Upper lobe of left lung (tissue), 6 donors: Measurements from ENCODE around the gene PTPRG. TPM values are rescaled to one million over a fixed set of nuclear protein-coding genes. Genes with fewer than 3 reads are reported as not detected.

ENCODE experiments used
- ATAC-seq, 2 donors: fragments of 200-7000 bp; cut with Tn5 transposase; one replicate each; pipeline ENCODE4 v1.9.1; 2022; ENCODE audit warnings: mild to moderate bottlenecking in 2 of 2, moderate library complexity in 2 of 2; ENCODE audit not compliant: low FRiP score in 2 of 2
- DNase-seq, 2 donors: peaks; one replicate each; pipeline ENCODE4 v3.0.0-alpha.2; 2019 to 2020
- H3K27ac ChIP-seq, 4 donors: fragments of 200-600 bp; sonication (generic); one replicate each; pipeline ENCODE4 v1.5.1; 2016 to 2019
- H3K27me3 ChIP-seq, 4 donors: fragments of 200-600 bp; sonication (generic); one replicate each; pipeline ENCODE4 v1.5.1; 2017 to 2019
- H3K36me3 ChIP-seq, 4 donors: fragments of 200-600 bp; sonication (generic); one replicate each; pipeline ENCODE4 v1.5.1; 2016 to 2019
- H3K4me1 ChIP-seq, 4 donors: fragments of 200-600 bp; sonication (generic); one replicate each; pipeline ENCODE4 v1.5.1; 2018 to 2019
- H3K4me3 ChIP-seq, 4 donors: fragments of 200-600 bp; sonication (generic); one replicate each; pipeline ENCODE4 v1.5.1; 2017 to 2019; ENCODE audit warnings: mild to moderate bottlenecking in 2 of 4, moderate library complexity in 1 of 4
- H3K9me3 ChIP-seq, 4 donors: fragments of 200-600 bp; sonication (generic); one replicate each; pipeline ENCODE4 v1.5.1; 2018 to 2019
- CTCF ChIP-seq, 6 experiments: fragments of 450-650 bp in 4 of 6; fragments of 200-600 bp in 2 of 6; sonication (generic) in 2 of 6; IDR thresholded peaks; one replicate each; pipeline ENCODE4 v1.5.1; 2016 to 2019; ENCODE audit warnings: antibody characterized with exemption in 6 of 6
- EP300 ChIP-seq, 4 donors: sonication (generic); formaldehyde crosslinking; IDR thresholded peaks; one replicate each; pipeline ENCODE4 v1.5.1; 2017; ENCODE audit warnings: antibody characterized with exemption in 4 of 4, control low read depth in 2 of 4
- POLR2A ChIP-seq, 4 donors: fragments of 450-650 bp; IDR thresholded peaks; one replicate each; pipeline ENCODE4 v1.5.1; 2016 to 2017; ENCODE audit warnings: antibody characterized with exemption in 4 of 4, mild to moderate bottlenecking in 2 of 4
- POLR2AphosphoS5 ChIP-seq, 2 donors: sonication (generic); formaldehyde crosslinking; IDR thresholded peaks; one replicate each; pipeline ENCODE4 v1.5.1; 2017; ENCODE audit warnings: antibody characterized with exemption in 2 of 2
- WGBS, 2 donors: methylation state at CpG; one replicate each; pipeline ENCODE4 v1.1.5; 2017 to 2018; 5-methylcytosine and 5-hydroxymethylcytosine counted together
- total RNA-seq, 6 donors: library from RNA; depleted of rRNA in 4 of 6; stranded (reverse); fragments of >200 nt in 4 of 6; gene quantifications; one replicate each; pipeline versions ENCODE4 v1.1.0 to v1.2.1, GENCODE V29; 2016 to 2021
- donor health status: DM: no; HTN: no; CAD: no; lungs with moderate emphysema.
- donor health status: DM: no; HTN: yes; CAD: no; lungs with severe emphysema.

Gene PTPRG
- total RNA-seq, 6 donors from 2014 or later: 58.7 to 101 (median 68.8) TPM

GRCh38 chr3:61562042-61562720, 810 bp downstream of the PTPRG start:
- Histone ChIP-seq H3K27ac (peak overlapping the region; percentile 85 to 97 (median 95)), H3K4me3 (peak overlapping the region; percentile 65 to 84 (median 80)), H3K4me1 (peaks cover 13 to 61% (median 19%) of the 10 kb centered on the region in 4 donors), H3K27me3 (peaks cover 0 to 8% (median 0%) of the 10 kb centered on the region in 4 donors), H3K9me3 (peaks cover 0 to 4% (median 0%) of the 10 kb centered on the region in 4 donors), H3K36me3 (no peaks in the 10 kb centered on the region)
- TF ChIP-seq POLR2A (IDR thresholded peaks at IDR 0.05): no peak
- TF ChIP-seq EP300 (IDR thresholded peaks at IDR 0.05): no peak
- no peak for TF ChIP-seq CTCF (IDR thresholded peaks at IDR 0.05)
- TF ChIP-seq POLR2AphosphoS5 (IDR thresholded peaks at IDR 0.05): peak in 1 of 2 donors; percentile 8
- 0 to 2% methylated on average over 10 to 48 of the region's 65 CpGs for WGBS, 2 donors
- DNase-seq (peak in 1 of 2 donors; percentile 86), ATAC-seq (no peak)

GRCh38 chr3:61562721-61563312, 1.4 kb downstream of the PTPRG start:
- H3K27ac ChIP-seq: peak overlapping the region; percentile 85 to 97 (median 95)
- ATAC-seq (peak in 1 of 2 donors; percentile 14), DNase-seq (peak in 1 of 2 donors; percentile 83)
- H3K9me3 ChIP-seq: peaks cover 0 to 4% (median 0%) of the 10 kb centered on the region in 4 donors
- WGBS, 2 donors: 1% methylated on average over 12 to 34 of the region's 44 CpGs
- no peaks in the 10 kb centered on the region for H3K36me3 ChIP-seq
- TF ChIP-seq EP300 (IDR thresholded peaks at IDR 0.05) (no peak), CTCF (IDR thresholded peaks at IDR 0.05) (no peak), POLR2A (IDR thresholded peaks at IDR 0.05) (no peak), POLR2AphosphoS5 (IDR thresholded peaks at IDR 0.05) (no peak)
- H3K27me3 ChIP-seq: peaks cover 0 to 8% (median 0%) of the 10 kb centered on the region in 4 donors
- peaks cover 13 to 61% (median 19%) of the 10 kb centered on the region in 4 donors for H3K4me1 ChIP-seq
- H3K4me3 ChIP-seq: peak overlapping the region; percentile 65 to 84 (median 80)

GRCh38 chr3:61563313-61564271, 2.2 kb downstream of the PTPRG start:
- no peak for TF ChIP-seq EP300 (IDR thresholded peaks at IDR 0.05)
- Histone ChIP-seq H3K27ac (peak overlapping the region; percentile 39 to 97 (median 95)), H3K4me1 (peaks cover 13 to 61% (median 19%) of the 10 kb centered on the region in 4 donors), H3K9me3 (no peaks in the 10 kb centered on the region), H3K36me3 (no peaks in the 10 kb centered on the region), H3K27me3 (peaks cover 0 to 8% (median 0%) of the 10 kb centered on the region in 4 donors), H3K4me3 (peak overlapping the region; percentile 65 to 84 (median 80))
- DNase-seq (peak in 1 of 2 donors; percentile 81), ATAC-seq (no peak)
- WGBS, 2 donors: 4 to 5% methylated on average over 22 to 40 of the region's 52 CpGs

GRCh38 chr3:61564395-61565059, 3.2 kb downstream of the PTPRG start:
- Histone ChIP-seq H3K27ac (peak overlapping the region in 3 of 4 donors; percentile 94 to 97 (median 96)), H3K4me1 (peaks cover 13 to 57% (median 19%) of the 10 kb centered on the region in 4 donors), H3K27me3 (peaks cover 0 to 8% (median 0%) of the 10 kb centered on the region in 4 donors), H3K36me3 (no peaks in the 10 kb centered on the region), H3K4me3 (peak overlapping the region; percentile 19 to 84 (median 80)), H3K9me3 (no peaks in the 10 kb centered on the region)
- TF ChIP-seq POLR2AphosphoS5 (IDR thresholded peaks at IDR 0.05) (no peak), POLR2A (IDR thresholded peaks at IDR 0.05) (peak in 1 of 4 donors; percentile 43), EP300 (IDR thresholded peaks at IDR 0.05) (no peak), CTCF (IDR thresholded peaks at IDR 0.05) (peak; percentile 67 to 84 (median 80))
- ATAC-seq (peak; percentile 59 to 81), DNase-seq (peak; percentile 83 to 95)
- WGBS, 2 donors: 3 to 5% methylated on average over 30 to 36 of the region's 40 CpGs
